CD14-positive monocyte (primary cell): ENCODE measurements around the gene FOXJ1. TPM values are rescaled to one million over a fixed set of nuclear protein-coding genes. Genes with fewer than 3 reads are reported as not detected.

ENCODE experiments used
- DNase-seq, 3 donors: peaks; one replicate each; pipeline ENCODE4 v3.0.0-alpha.2; 2011 to 2022
- H2AFZ ChIP-seq: 2 replicates; pipeline ENCODE4 v1.6.0; 2012; ENCODE audit warnings: mild to moderate bottlenecking, low read depth, low read length, inconsistent platforms; ENCODE audit not compliant: insufficient read depth, poor library complexity, severe bottlenecking
- H3K27ac ChIP-seq, 2 donors: 1 replicate in 1 of 2; 2 replicates in 1 of 2; pipeline ENCODE4 v1.5.1; 2012 to 2013; ENCODE audit warnings: low read length in 2 of 2, control low read depth in 1 of 2, inconsistent platforms in 1 of 2, low read depth in 1 of 2, mild to moderate bottlenecking in 1 of 2
- H3K27me3 ChIP-seq, 2 donors: one replicate each; pipeline versions ENCODE4 v1.6.0 to v1.6.1; 2011 to 2013; ENCODE audit warnings: low read length in 2 of 2; ENCODE audit not compliant: control insufficient read depth in 2 of 2, insufficient read depth in 2 of 2
- H3K36me3 ChIP-seq, 2 donors: replicated peaks in 1 of 2; 1 replicate in 1 of 2; 2 replicates in 1 of 2; pipeline versions ENCODE4 v1.5.1 to v1.6.1; 2012 to 2013; ENCODE audit warnings: low read length in 2 of 2, control low read depth in 1 of 2, inconsistent platforms in 1 of 2, mild to moderate bottlenecking in 1 of 2; ENCODE audit not compliant: insufficient read depth in 2 of 2, control insufficient read depth in 1 of 2
- H3K4me1 ChIP-seq, 2 donors: 1 replicate in 1 of 2; 2 replicates in 1 of 2; pipeline versions ENCODE4 v1.5.1 to v1.6.1; 2012 to 2013; ENCODE audit warnings: low read length in 2 of 2, control low read depth in 1 of 2, inconsistent platforms in 1 of 2, mild to moderate bottlenecking in 1 of 2, moderate library complexity in 1 of 2; ENCODE audit not compliant: insufficient read depth in 2 of 2, control insufficient read depth in 1 of 2
- H3K4me2 ChIP-seq: replicated peaks from 2 replicates; pipeline ENCODE3; 2012; ENCODE audit warnings: low read length, moderate library complexity, mild to moderate bottlenecking; ENCODE audit not compliant: poor library complexity, severe bottlenecking; ENCODE audit errors: extremely low read depth
- H3K4me3 ChIP-seq, 3 experiments: fragments of 200-600 bp in 1 of 3; sonication (generic) in 1 of 3; replicated peaks in 1 of 3; 1 replicate in 2 of 3; 2 replicates in 1 of 3; pipeline ENCODE4 v1.5.1; 2011 to 2013; ENCODE audit warnings: low read length in 3 of 3, mild to moderate bottlenecking in 3 of 3, control low read depth in 2 of 3, low read depth in 2 of 3, inconsistent platforms in 1 of 3, moderate library complexity in 1 of 3
- H3K79me2 ChIP-seq: 2 replicates; pipeline ENCODE4 v1.6.0; 2012; ENCODE audit warnings: mild to moderate bottlenecking, control low read depth, inconsistent platforms, low read length, moderate library complexity; ENCODE audit not compliant: insufficient read depth
- H3K9ac ChIP-seq: 2 replicates; pipeline ENCODE4 v1.6.0; 2017; ENCODE audit warnings: low read length, mild to moderate bottlenecking; ENCODE audit not compliant: insufficient read depth, poor library complexity, severe bottlenecking
- H3K9me3 ChIP-seq, 2 donors: replicated peaks in 1 of 2; 1 replicate in 1 of 2; 2 replicates in 1 of 2; pipeline versions ENCODE4 v1.5.1 to v1.6.1; 2012 to 2013; ENCODE audit warnings: low read length in 2 of 2, control low read depth in 1 of 2; ENCODE audit not compliant: control insufficient read depth in 1 of 2, insufficient read depth in 1 of 2
- H4K20me1 ChIP-seq: 2 replicates; pipeline ENCODE4 v1.6.0; 2012; ENCODE audit warnings: mild to moderate bottlenecking, low read length, control low read depth, moderate library complexity; ENCODE audit not compliant: insufficient read depth
- H3K27ac Mint-ChIP-seq, 7 donors: one replicate each; pipeline ENCODE4 v1.8.0; 2020; ENCODE audit warnings: mild to moderate bottlenecking in 7 of 7, mixed read lengths in 7 of 7, moderate library complexity in 6 of 7, inconsistent platforms in 2 of 7
- H3K27me3 Mint-ChIP-seq, 3 donors: one replicate each; pipeline ENCODE4 v1.8.0; 2021 to 2022; ENCODE audit warnings: low read depth in 3 of 3, mild to moderate bottlenecking in 3 of 3, mixed read lengths in 3 of 3, moderate library complexity in 3 of 3, inconsistent platforms in 1 of 3
- H3K36me3 Mint-ChIP-seq, 2 donors: one replicate each; pipeline ENCODE4 v1.8.0; 2020; ENCODE audit warnings: mixed read lengths in 2 of 2, inconsistent platforms in 1 of 2, mild to moderate bottlenecking in 1 of 2
- H3K4me1 Mint-ChIP-seq: one replicate; pipeline ENCODE4 v1.8.0; 2020; ENCODE audit warnings: mild to moderate bottlenecking, mixed read lengths
- H3K4me3 Mint-ChIP-seq, 2 donors: one replicate each; pipeline ENCODE4 v1.8.0; 2020; ENCODE audit warnings: mild to moderate bottlenecking in 2 of 2, mixed read lengths in 2 of 2, moderate library complexity in 1 of 2
- H3K9me3 Mint-ChIP-seq, 7 donors: one replicate each; pipeline ENCODE4 v1.8.0; 2020 to 2022; ENCODE audit warnings: mixed read lengths in 7 of 7, mild to moderate bottlenecking in 6 of 7, moderate library complexity in 6 of 7, inconsistent platforms in 2 of 7
- WGBS: methylation state at CpG from one replicate; pipeline ENCODE4 v1.1.5; 2013; ENCODE audit warnings: missing lambda C conversion rate; ENCODE audit not compliant: insufficient coverage; 5-methylcytosine and 5-hydroxymethylcytosine counted together
- intact Hi-C, 2 donors: fragments of 100-400 bp; cut with micrococcal nuclease; formaldehyde crosslinking; loops; one replicate each; pipeline versions ENCODE4 v1.15.0 to v1.15.1; 2023
- polyA plus RNA-seq, 3 donors: library from polyadenylated mRNA; depleted of rRNA in 1 of 3; unstranded in 2 of 3; stranded (reverse) in 1 of 3; fragments of 300-500 nt in 2 of 3; fragments of >200 nt in 1 of 3; fragmentation: Illumina TruSeq in 2 of 3; gene quantifications; 1 replicate in 2 of 3; 2 replicates in 1 of 3; pipeline ENCODE4 v1.2.3, GENCODE V29; 2012 to 2021
- TF ChIP-seq, protein P1 (sequence below): fragments of 200-600 bp; IDR thresholded peaks from one replicate; pipeline ENCODE4 v1.8.0; 2022; ENCODE audit warnings: antibody characterized with exemption, mild to moderate bottlenecking

FOXJ1 gene
- polyA plus RNA-seq, 3 donors, result not detected

DNA sequence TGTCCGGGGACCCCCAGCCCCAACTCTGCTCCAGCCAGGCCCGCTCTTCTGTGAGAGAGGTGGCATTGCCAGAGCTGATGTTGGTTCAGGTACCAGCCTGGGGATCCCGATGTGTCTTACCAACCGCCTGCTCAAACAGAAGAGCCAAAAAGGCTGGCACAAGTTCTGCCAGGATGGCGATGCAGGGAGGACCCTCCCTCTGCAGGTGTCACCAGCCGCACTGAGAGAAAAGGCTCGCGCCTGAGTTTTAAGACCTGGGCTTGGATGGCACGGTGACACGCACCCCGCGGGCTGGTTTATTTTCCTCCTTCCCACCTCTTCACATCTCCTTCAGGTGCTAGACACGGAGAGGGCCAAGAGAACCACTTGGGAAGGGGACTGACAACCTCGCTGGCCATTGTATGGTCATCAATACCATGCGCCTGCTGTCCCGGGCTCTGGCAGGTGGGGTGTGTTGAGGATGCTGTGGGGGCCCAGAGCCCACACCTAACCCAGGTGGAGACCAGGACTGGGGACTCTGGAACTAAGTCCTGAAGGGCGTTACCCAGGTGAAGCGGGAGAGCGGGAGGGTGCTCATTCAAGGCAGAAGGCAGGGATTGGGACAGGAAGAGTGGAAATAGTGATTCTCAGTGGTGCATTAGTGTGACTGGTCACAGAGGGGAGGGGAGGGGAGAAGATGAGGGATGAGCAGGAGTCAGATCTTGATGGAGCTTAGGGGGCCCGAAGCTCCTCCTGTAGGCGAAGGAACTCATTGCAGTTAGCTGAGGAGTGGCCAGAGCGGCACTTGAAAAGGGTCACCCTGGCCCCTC is 16.3 kb downstream of the FOXJ1 start:
- Histone ChIP-seq H3K36me3 (no peaks in the 10 kb centered on the region), H3K4me2 (no peak overlapping the region), H3K4me3 (no peak overlapping the region), H3K9me3 (no peaks in the 10 kb centered on the region), H2AFZ (no peak overlapping the region), H3K9ac (no peak overlapping the region), H3K4me1 (peaks cover 10 to 20% of the 10 kb centered on the region in 2 donors), H3K27ac (no peak overlapping the region), H3K27me3 (no peaks in the 10 kb centered on the region), H4K20me1 (no peaks in the 10 kb centered on the region), H3K79me2 (no peaks in the 10 kb centered on the region)
- DNase-seq, result no peak
- peaks cover 11% of the 10 kb centered on the region for H3K4me1 Mint-ChIP-seq
- no peaks in the 10 kb centered on the region for H3K36me3 Mint-ChIP-seq
- H3K9me3 Mint-ChIP-seq, result peaks cover 0 to 9% (median 2%) of the 10 kb centered on the region in 7 donors
- no peak overlapping the region for H3K27ac Mint-ChIP-seq
- TF ChIP-seq, protein P1, sequence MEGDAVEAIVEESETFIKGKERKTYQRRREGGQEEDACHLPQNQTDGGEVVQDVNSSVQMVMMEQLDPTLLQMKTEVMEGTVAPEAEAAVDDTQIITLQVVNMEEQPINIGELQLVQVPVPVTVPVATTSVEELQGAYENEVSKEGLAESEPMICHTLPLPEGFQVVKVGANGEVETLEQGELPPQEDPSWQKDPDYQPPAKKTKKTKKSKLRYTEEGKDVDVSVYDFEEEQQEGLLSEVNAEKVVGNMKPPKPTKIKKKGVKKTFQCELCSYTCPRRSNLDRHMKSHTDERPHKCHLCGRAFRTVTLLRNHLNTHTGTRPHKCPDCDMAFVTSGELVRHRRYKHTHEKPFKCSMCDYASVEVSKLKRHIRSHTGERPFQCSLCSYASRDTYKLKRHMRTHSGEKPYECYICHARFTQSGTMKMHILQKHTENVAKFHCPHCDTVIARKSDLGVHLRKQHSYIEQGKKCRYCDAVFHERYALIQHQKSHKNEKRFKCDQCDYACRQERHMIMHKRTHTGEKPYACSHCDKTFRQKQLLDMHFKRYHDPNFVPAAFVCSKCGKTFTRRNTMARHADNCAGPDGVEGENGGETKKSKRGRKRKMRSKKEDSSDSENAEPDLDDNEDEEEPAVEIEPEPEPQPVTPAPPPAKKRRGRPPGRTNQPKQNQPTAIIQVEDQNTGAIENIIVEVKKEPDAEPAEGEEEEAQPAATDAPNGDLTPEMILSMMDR, result peak; percentile 35
- peaks cover 8 to 25% (median 16%) of the 10 kb centered on the region in 3 donors for H3K27me3 Mint-ChIP-seq
- intact Hi-C loops, result loop anchor here (5.0 to 10.0 kb wide), 4 partner anchors 53 to 280 kb away; no protein-coding TSS in a partner anchor
- no peak overlapping the region for H3K4me3 Mint-ChIP-seq
- WGBS, result 93% methylated on average over 9 of the region's 22 CpGs

DNA sequence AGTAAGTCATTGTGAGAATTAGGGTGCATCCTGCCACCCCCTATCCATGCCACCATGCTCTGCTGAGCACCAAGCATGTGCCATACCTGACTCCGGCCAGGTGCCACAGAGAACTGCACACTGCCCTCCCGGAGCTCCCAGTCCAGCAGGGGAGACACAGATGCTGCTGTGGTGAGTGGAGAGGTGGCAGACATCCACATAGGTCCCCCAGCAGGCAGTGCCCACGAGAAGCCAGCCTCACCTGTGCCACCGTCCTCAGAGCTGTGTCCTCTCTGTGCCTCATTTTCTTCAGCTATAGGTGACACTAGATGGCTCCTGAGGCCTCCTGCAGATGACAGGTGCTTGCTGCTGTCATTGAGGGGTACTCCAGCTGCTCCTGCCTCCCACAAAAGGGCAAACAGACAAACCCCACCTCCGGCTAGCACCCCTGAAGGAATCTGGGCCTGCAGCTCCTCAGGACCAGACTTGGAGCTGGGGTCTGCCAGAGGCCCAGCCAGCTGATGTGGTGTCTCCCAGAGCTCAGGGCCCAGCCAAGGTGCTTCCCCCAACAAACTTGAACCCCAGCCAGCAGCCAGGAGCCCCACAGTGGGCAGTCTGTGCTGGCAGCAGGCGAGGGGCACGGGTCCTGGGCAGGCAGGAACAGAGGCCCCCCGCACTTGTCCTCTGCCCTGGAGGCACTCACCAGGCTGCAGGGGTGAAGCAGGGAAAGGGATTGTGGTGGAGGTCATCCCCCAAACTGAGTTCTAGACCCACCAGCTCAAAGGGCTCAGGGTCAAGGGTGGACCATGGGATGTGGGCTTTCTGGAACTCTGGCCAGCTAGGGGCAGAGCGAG is 17.1 kb downstream of the FOXJ1 start:
- Mint-ChIP-seq H3K4me3 (no peak overlapping the region), H3K4me1 (peaks cover 11% of the 10 kb centered on the region), H3K36me3 (no peaks in the 10 kb centered on the region), H3K27me3 (peaks cover 11 to 30% (median 16%) of the 10 kb centered on the region in 3 donors), H3K9me3 (peaks cover 0 to 9% (median 2%) of the 10 kb centered on the region in 7 donors), H3K27ac (peak overlapping the region in 1 of 7 donors; percentile 9)
- intact Hi-C loops, result loop anchor here (5.0 to 10.0 kb wide), 4 partner anchors 53 to 281 kb away; no protein-coding TSS in a partner anchor
- Histone ChIP-seq H3K4me3 (no peak overlapping the region), H4K20me1 (no peaks in the 10 kb centered on the region), H3K27me3 (no peaks in the 10 kb centered on the region), H3K36me3 (no peaks in the 10 kb centered on the region), H3K4me2 (no peak overlapping the region), H3K9me3 (no peaks in the 10 kb centered on the region), H3K79me2 (no peaks in the 10 kb centered on the region), H3K27ac (no peak overlapping the region), H2AFZ (no peak overlapping the region), H3K9ac (no peak overlapping the region), H3K4me1 (peaks cover 10 to 20% of the 10 kb centered on the region in 2 donors)
- no peak for DNase-seq
- WGBS, result 70% methylated on average over 4 of the region's 9 CpGs
- TF ChIP-seq, protein P1, result no peak
